HG03196 (cell line): ENCODE measurements around the gene TFEC.

ENCODE experiments used
- ATAC-seq: cut with Tn5 transposase; IDR thresholded peaks from one replicate; pipeline ENCODE4 v1.9.1; 2021; ENCODE audit not compliant: unreplicated experiment

The TFEC gene

GRCh38 chr7:115995701-115996100, 34.9 kb downstream of the TFEC start:
- ATAC-seq: no peak

DNA sequence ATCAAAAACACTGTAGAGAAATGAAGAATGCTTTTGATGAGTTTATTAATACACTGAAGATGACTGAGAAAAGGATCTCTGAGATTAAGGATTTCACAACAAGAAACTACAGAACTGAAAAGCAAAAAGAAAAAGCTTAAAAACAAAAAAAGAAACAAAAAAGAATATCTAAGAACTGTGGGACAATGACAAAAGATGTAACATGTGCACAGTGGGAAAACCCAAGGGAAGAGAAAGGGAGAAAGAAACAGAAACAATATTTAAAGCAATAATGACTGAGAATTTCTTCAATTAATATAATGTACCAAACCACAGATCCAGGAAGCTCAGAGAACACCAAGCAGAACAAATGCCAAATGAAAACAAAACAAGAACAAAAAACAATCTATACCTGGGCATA, 42.2 kb downstream of the TFEC start:
- no peak for ATAC-seq

DNA sequence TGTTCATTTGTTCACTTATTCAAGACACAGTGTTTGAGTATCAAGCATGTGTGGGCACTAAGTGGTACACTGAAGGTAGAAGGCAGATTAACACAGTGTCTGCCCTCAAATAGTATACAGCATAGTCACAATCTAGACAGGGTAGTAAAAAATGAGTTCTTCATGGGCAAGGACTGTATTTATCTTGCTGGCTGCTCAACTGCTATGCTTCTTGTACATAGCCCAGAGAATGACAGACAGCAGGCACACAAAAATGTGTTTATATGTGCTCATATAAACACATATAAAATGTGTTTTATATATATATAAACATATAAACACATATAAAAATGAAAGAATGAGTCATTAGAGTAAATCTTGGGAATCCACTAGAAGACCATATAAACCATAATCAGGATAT, 43.1 kb downstream of the TFEC start:
- ATAC-seq: no peak

GRCh38 chr7:115984105-115984504, 46.5 kb downstream of the TFEC start:
- no peak for ATAC-seq

DNA sequence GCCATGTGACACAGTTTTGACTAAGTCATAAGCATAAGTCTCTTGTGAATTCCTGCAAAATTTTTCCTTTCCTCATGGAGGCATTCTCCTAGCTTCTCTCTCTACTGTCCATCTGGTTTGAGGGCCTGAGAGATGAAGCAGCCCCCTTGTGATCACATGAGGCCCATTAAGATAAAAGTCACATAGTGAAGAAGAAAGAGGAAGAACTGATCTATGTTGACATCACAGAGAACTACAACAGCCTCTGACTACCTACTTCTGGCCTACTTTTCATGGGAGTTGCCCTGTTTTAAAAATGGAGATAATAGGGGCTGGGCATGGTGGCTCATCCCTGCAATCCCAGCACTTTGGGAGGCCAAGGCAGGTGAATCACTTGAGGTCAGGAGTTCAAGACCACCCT, 50.4 kb downstream of the TFEC start:
- no peak for ATAC-seq

- no peak for ATAC-seq
Measured at GRCh38 chr7:115976651-115977050, 53.9 kb downstream of the TFEC start.

- ATAC-seq: no peak
Measured at GRCh38 chr7:115975766-115976165, 54.8 kb downstream of the TFEC start.

DNA sequence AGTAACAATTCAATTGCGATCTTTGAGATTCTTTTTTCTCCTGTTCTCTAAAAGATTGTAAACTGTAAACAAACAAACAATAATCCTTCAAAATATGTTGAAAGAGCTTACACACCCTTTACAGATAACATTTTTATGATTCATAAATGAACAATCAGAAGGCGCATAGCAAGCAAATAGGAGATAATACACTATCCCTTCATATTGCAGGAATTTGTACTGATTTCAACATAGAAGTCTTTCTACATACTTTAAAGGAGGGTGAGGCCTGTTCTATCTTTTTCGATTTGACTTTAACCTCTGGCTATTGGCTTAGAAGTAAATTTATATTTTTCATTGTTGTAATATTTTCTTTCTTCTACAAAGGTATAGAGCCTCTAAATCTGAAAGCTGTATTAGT, 57.2 kb downstream of the TFEC start:
- no peak for ATAC-seq

- no peak for ATAC-seq
Measured at GRCh38 chr7:115971506-115971905, 59.1 kb downstream of the TFEC start.

DNA sequence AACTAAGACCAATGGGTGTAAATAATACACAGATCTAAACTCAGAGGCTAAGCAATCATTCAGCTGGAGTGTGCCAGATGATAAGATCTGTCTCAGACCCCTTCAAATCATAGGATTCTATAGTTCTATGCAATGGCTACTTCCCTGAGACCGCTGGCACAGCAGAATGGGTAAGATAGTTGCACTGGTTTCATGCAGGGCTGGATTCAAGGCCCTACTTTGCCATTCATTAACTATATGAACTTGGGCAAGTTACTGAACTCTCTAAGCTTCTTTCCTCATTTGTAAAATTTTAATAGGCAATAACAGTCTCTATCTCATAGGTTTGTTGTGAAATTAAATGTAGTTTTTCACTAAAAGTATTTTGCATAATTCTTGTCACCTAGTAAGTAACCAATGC, 62.0 kb downstream of the TFEC start:
- ATAC-seq: no peak

- no peak for ATAC-seq
Measured at GRCh38 chr7:115968171-115968570, 62.4 kb downstream of the TFEC start.

- no peak for ATAC-seq
Measured at GRCh38 chr7:115965796-115966475, 64.6 kb downstream of the TFEC start.

DNA sequence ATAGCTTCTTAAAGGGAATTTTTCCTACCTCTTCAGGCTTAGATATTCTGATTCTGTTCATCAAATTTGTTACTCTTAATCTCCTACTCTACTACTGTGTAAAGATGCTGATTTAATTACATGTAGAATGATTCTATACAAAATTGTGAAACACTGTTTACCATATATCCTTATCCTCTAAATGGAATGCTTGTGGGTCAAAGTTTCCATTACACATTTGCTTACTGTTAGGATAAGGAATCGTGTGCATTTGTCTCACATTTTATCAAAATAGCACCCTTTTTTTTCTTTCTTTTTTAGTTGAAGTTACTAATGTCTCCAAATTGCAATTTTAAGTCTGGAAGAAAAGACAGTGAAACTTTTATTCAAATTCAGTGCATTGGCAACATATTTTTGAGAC, 65.3 kb downstream of the TFEC start:
- no peak for ATAC-seq

DNA sequence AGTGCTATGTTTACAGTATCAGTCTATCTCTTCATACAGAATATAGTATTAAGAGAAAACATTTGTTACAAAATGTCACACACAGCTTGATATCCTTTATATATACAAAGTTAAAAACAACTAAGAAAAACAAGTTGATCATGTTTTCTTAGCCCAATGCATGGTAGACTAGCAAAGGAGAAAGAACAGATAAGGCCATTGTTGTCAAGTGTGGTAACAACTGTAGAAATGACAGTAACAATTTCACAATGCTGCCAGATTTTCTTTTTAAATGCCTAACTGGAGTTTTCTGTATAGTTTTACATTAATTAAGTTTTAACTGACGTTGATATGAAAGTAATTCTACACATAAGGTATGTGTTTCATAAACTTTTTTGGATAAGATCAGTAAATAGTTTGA, 65.8 kb downstream of the TFEC start:
- ATAC-seq: no peak

GRCh38 chr7:115962340-115962739, 68.2 kb downstream of the TFEC start:
- ATAC-seq: no peak

DNA sequence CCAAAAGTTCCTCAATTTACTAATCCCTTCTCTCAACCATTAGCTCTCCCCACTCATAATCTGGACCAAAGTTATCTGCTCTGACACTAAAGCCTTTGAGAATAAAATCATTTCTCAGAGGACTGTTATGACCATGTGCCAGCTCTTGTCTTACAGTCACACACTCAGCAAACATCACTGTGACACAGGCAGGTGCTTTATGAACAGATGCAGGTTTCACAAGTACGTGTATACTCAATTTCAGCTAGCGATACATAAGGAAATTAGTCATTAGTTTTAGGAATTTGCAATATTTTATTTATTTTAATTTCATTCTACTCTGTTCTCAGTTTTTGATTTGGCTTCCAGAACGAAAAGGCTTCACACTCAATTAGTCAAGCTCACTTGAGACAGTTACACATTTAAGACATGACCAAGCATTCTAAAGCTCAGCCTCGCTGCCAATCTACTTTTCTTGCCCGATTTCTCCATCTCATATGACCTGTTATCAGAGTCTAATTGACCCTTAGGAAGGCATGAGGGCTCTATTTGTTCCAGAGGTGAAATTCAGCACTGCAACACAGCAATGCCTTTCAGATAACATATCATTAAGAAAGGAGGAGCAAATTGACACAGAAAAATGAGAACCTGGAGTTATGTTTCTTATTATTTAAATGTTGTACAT, 76.8 kb downstream of the TFEC start:
- no peak for ATAC-seq

GRCh38 chr7:115952832-115953231, 77.7 kb downstream of the TFEC start:
- no peak for ATAC-seq

- ATAC-seq: no peak
Measured at GRCh38 chr7:115951547-115951946, 79.0 kb downstream of the TFEC start.

DNA sequence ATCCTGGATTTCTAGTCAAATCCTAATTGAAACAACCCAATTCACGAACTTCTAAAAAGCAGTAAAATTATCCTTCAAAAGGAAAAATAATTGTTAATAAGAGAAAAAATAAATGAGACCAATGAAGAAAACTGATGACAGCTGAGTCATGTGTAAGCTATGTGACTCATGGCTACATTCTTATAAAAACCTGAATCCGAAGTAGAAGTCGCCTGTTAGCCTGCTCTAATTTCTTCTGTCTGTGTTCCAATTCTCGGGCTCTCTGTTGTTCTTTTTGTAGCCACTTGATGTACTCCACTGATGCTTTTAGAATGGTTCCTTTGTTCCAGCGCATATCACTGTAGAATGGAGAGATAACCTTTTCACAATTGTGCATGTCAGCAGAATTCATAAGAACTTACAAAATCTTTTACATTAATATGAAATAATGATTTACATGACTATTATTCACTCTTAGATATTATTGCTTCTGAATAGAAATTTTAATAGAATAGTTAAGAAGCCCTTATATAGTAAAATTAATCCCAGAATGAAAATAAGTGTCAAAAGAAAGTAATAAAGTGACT, 88.8 kb downstream of the TFEC start:
- no peak for ATAC-seq

DNA sequence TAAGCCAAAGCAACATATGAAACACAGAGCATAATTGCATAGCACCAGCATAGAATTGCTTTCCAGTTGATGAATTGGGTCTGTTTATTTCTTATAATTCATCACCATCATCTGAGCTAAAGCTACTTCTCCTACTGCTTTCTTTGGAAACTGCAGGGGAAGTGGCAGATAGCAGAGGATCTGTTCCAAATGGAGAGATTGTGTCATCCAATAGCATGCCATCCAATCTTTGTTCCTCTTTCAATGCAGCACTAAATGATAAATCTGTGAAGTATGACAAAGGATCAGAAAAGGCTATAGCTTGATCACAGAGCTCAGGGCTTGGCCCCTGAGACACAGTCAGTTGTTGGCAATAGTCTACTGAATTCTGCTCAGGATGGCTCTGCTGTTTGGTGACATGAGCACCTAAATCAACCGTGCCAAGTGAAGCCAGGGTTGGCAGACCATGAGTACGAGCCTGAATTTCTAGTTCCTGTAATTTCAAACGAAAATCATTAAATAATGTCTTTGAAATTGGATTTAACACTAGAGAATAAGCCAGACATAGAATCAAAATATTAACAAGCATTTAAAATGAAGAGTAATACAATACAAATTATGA, 90.0 kb downstream of the TFEC start:
- ATAC-seq: no peak

- no peak for ATAC-seq
Measured at GRCh38 chr7:115937960-115938359, 92.6 kb downstream of the TFEC start.

DNA sequence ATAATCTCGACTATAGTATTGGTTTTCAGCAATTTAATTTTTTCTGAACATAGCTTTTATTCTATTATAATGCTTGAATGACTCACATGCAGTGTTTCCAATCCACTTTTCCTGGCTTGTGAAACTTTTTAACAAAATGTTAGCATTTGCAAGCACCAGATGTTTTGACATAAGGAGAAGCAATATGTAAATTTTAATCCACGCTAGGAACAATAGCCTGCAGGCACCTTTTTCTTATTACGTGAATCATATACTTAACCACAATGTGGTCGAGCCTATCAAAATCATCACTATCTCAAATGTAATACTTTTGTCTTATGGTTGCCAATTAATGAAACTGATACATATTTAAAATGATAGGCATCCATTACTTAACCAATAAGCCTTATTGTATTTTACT, 97.1 kb downstream of the TFEC start:
- ATAC-seq: no peak
